Hepatocyte (in vitro differentiated cells): ENCODE results near the gene PTPMT1. TPM values are rescaled to one million over a fixed set of nuclear protein-coding genes. Genes with fewer than 3 reads are reported as not detected.

Source experiments
- DNase-seq: peaks from one replicate; pipeline ENCODE4 v3.0.0-alpha.2; 2016; ENCODE audit warnings: low spot score
- H2AFZ ChIP-seq: fragments of 200-600 bp; sonication (generic); 2 replicates; pipeline ENCODE4 v1.6.0; 2016; ENCODE audit warnings: antibody characterized with exemption, mild to moderate bottlenecking
- H3K27ac ChIP-seq: fragments of 200-600 bp; sonication (generic); 2 replicates; pipeline ENCODE4 v1.5.1; 2016; ENCODE audit warnings: mild to moderate bottlenecking
- H3K27me3 ChIP-seq: fragments of 200-600 bp; sonication (generic); 2 replicates; pipeline ENCODE4 v1.6.1; 2016
- H3K36me3 ChIP-seq: fragments of 200-600 bp; sonication (generic); replicated peaks from 2 replicates; pipeline ENCODE4 v1.5.1; 2016; ENCODE audit warnings: low read depth; ENCODE audit not compliant: insufficient read depth
- H3K4me1 ChIP-seq: fragments of 200-600 bp; sonication (generic); 2 replicates; pipeline ENCODE4 v1.5.1; 2016; ENCODE audit warnings: mild to moderate bottlenecking, moderate library complexity; ENCODE audit not compliant: insufficient read depth
- H3K4me2 ChIP-seq: fragments of 200-600 bp; sonication (generic); 2 replicates; pipeline ENCODE4 v1.6.0; 2016
- H3K4me3 ChIP-seq: fragments of 200-600 bp; sonication (generic); 2 replicates; pipeline ENCODE4 v1.5.1; 2016; ENCODE audit warnings: mild to moderate bottlenecking
- H3K79me2 ChIP-seq: fragments of 200-600 bp; sonication (generic); 2 replicates; pipeline ENCODE4 v1.6.0; 2017; ENCODE audit warnings: mild to moderate bottlenecking
- H3K9me2 ChIP-seq: fragments of 200-600 bp; sonication (generic); replicated peaks from 2 replicates; pipeline ENCODE4 v1.6.0; 2017; ENCODE audit warnings: mild to moderate bottlenecking; ENCODE audit not compliant: insufficient read depth
- H3K9me3 ChIP-seq: fragments of 200-600 bp; sonication (generic); 2 replicates; pipeline ENCODE4 v1.5.1; 2016; ENCODE audit warnings: low read depth, mild to moderate bottlenecking
- H4K20me1 ChIP-seq: fragments of 200-600 bp; sonication (generic); 2 replicates; pipeline ENCODE4 v1.6.0; 2016; ENCODE audit warnings: mild to moderate bottlenecking; ENCODE audit not compliant: insufficient read depth, poor library complexity, severe bottlenecking
- EZH2 ChIP-seq: fragments of 200-600 bp; sonication (generic); IDR thresholded peaks from 2 replicates; pipeline ENCODE4 v1.6.1; 2016; ENCODE audit warnings: antibody characterized with exemption, mild to moderate bottlenecking, borderline replicate concordance
- EZH2phosphoT487 ChIP-seq: fragments of 200-600 bp; sonication (generic); IDR thresholded peaks from one replicate; pipeline ENCODE4 v1.6.1; 2018; ENCODE audit warnings: antibody characterized with exemption, mild to moderate bottlenecking, low read depth, moderate library complexity; ENCODE audit not compliant: unreplicated experiment, severe bottlenecking
- WGBS: methylation state at CpG from one replicate; pipeline ENCODE4 v1.1.6; 2016; ENCODE audit warnings: low lambda C conversion rate; ENCODE audit errors: missing lambda C conversion rate; 5-methylcytosine and 5-hydroxymethylcytosine counted together
- polyA plus RNA-seq: library from polyadenylated mRNA; unstranded; fragments of >200 nt; fragmentation: Nextera tagmentation; extraction: Ambion mirVana; gene quantifications from 2 replicates; pipeline ENCODE4 v1.2.1, GENCODE V29; 2016
- total RNA-seq: library from RNA; depleted of rRNA; stranded (reverse); fragments of >200 nt; gene quantifications from 2 replicates; pipeline ENCODE4 v1.2.3, GENCODE V29; 2014
- TF ChIP-seq, protein P1 (sequence below): fragments of 200-600 bp; sonication (generic); IDR thresholded peaks from 2 replicates; pipeline ENCODE4 v1.5.1; 2016; ENCODE audit warnings: antibody characterized with exemption, mild to moderate bottlenecking; ENCODE audit not compliant: poor library complexity

The PTPMT1 gene
- total and polyA plus RNA-seq, 2 experiments from 2014 or later = 108 to 112 TPM

DNA sequence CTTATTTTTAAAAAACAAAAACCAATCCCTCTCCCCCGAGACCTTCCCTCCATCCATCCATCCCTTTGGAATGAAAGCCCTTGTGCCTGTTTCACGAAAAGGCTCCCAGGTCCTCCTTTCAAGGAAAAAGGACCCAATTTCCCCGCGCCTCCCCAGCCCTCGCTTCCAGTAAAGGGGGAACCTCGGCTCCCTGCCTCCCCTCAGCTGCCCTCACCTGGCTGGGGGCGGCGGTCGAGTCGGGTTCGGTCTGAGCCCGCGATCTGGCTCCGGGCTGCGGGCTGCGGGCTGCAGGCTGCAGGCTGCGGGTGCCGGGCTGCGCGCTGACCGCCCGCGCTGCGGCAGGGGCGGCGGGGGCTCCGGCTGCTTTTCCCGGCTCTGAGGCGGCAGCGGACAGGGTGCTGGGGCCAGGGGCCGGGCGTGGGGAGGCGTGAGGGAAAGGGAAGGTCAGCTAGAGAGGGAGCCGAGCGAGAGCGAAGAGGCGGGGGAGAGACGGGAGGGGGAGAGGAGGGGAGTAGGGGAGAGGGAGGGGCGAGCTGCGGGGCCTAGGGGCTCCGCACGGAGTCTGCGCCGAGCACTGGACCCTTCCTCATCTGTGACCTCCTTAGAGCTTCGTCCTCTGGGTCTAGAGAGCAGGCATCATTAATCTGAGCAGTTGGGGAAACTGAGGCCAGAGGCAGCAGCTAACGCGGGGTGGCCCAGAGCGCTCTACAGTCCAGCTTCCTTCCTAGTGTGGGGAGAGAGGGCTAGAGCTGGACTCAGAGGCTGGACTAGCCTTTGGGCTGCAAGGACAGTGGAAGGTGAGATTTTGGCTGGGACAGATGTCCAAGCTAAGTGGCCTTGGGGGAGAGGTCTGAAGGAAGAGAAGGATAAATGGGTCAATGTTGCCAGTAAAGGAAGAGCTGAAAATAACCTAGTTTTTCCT is 28.8 kb downstream of the PTPMT1 start, which contains the start of gene C1QTNF4:
Gene C1QTNF4 (minus strand): TSS at position 478 of the 922 bp plus-strand sequence. CDS start 3,601 bp downstream, outside the sequence.
- H3K4me3 ChIP-seq = peak within 1 kb of the TSS; percentile 41
- no peak for DNase-seq
- no peak within 1 kb of the TSS for H2AFZ ChIP-seq
- no peak for TF ChIP-seq EZH2phosphoT487
- peak; percentile 84 for TF ChIP-seq EZH2
- H3K27ac ChIP-seq = no peak within 1 kb of the TSS
- H3K4me2 ChIP-seq = peak within 1 kb of the TSS; percentile 90
- H3K79me2 ChIP-seq = no peaks in the 10 kb centered on the region
- no peaks in the 10 kb centered on the region for H3K4me1 ChIP-seq
- peaks cover 44% of the 10 kb centered on the region for H3K27me3 ChIP-seq
- H3K36me3 ChIP-seq = no peaks in the 10 kb centered on the region
- no peaks in the 10 kb centered on the region for H4K20me1 ChIP-seq
- H3K9me3 ChIP-seq = no peaks in the 10 kb centered on the region
- no peaks in the 10 kb centered on the region for H3K9me2 ChIP-seq
- 3% methylated on average over 32 of the region's 48 CpGs for WGBS

GRCh38 chr11:47595029-47595428 is 29.6 kb downstream of the PTPMT1 start:
- Histone ChIP-seq H3K27ac (no peak overlapping the region), H3K36me3 (no peaks in the 10 kb centered on the region), H3K4me1 (no peaks in the 10 kb centered on the region), H3K4me3 (no peak overlapping the region), H3K4me2 (no peak overlapping the region), H4K20me1 (no peaks in the 10 kb centered on the region), H3K9me2 (no peaks in the 10 kb centered on the region), H3K27me3 (peaks cover 44% of the 10 kb centered on the region), H3K9me3 (no peaks in the 10 kb centered on the region), H2AFZ (no peak overlapping the region), H3K79me2 (no peaks in the 10 kb centered on the region)
- 76% methylated on average over 7 of the region's 7 CpGs for WGBS
- TF ChIP-seq, protein P1, sequence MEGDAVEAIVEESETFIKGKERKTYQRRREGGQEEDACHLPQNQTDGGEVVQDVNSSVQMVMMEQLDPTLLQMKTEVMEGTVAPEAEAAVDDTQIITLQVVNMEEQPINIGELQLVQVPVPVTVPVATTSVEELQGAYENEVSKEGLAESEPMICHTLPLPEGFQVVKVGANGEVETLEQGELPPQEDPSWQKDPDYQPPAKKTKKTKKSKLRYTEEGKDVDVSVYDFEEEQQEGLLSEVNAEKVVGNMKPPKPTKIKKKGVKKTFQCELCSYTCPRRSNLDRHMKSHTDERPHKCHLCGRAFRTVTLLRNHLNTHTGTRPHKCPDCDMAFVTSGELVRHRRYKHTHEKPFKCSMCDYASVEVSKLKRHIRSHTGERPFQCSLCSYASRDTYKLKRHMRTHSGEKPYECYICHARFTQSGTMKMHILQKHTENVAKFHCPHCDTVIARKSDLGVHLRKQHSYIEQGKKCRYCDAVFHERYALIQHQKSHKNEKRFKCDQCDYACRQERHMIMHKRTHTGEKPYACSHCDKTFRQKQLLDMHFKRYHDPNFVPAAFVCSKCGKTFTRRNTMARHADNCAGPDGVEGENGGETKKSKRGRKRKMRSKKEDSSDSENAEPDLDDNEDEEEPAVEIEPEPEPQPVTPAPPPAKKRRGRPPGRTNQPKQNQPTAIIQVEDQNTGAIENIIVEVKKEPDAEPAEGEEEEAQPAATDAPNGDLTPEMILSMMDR = no peak
- no peak for TF ChIP-seq EZH2
- no peak for TF ChIP-seq EZH2phosphoT487
- DNase-seq = no peak

DNA sequence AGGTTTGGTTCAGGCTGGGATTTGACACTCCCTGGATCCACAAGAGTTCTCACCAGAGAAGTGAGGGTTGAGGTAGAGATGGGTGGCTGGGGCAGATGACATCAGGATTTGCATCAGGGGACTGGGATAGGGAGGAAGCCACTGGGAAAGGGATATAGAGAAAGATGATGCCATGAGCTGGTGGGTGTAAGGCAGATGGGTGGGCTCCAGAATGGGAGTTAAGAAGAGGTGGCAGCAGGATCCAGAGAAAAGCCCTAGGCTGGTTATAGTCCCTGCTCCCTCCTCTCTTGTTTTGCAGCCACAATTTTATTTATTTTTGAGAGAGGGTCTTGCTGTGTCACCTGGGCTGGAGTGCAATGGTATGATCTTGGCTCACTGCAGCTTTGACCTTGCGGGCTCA is 30.6 kb downstream of the PTPMT1 start:
- WGBS = 100% methylated on average over 1 of the region's 1 CpG
- no peak for TF ChIP-seq EZH2phosphoT487
- TF ChIP-seq, protein P1 = no peak
- TF ChIP-seq EZH2 = no peak
- H3K4me1 ChIP-seq = no peaks in the 10 kb centered on the region
- H3K9me2 ChIP-seq = no peaks in the 10 kb centered on the region
- peaks cover 44% of the 10 kb centered on the region for H3K27me3 ChIP-seq
- H4K20me1 ChIP-seq = no peaks in the 10 kb centered on the region
- H2AFZ ChIP-seq = no peak overlapping the region
- no peak for DNase-seq
- H3K4me3 ChIP-seq = no peak overlapping the region
- H3K36me3 ChIP-seq = no peaks in the 10 kb centered on the region
- H3K79me2 ChIP-seq = no peaks in the 10 kb centered on the region
- H3K4me2 ChIP-seq = no peak overlapping the region
- no peaks in the 10 kb centered on the region for H3K9me3 ChIP-seq
- H3K27ac ChIP-seq = no peak overlapping the region

- Histone ChIP-seq H4K20me1 (no peaks in the 10 kb centered on the region), H3K27ac (no peak overlapping the region)
- TF ChIP-seq EZH2phosphoT487 = no peak
- TF ChIP-seq, protein P1 = no peak
- no peak for TF ChIP-seq EZH2
Observed at GRCh38 chr11:47599902-47600301, 34.5 kb downstream of the PTPMT1 start.

More at GRCh38 chr11:47599902-47600301, 34.5 kb downstream of the PTPMT1 start:
- Histone ChIP-seq H3K9me2 (no peaks in the 10 kb centered on the region), H2AFZ (no peak overlapping the region), H3K36me3 (no peaks in the 10 kb centered on the region), H3K4me1 (no peaks in the 10 kb centered on the region), H3K9me3 (no peaks in the 10 kb centered on the region), H3K79me2 (no peaks in the 10 kb centered on the region), H3K27me3 (peaks cover 14% of the 10 kb centered on the region), H3K4me3 (no peak overlapping the region), H3K4me2 (no peak overlapping the region)
- no peak for DNase-seq
- 86% methylated on average over 4 of the region's 4 CpGs for WGBS
